K562 (cell line): ENCODE results near the gene GPR153. TPM values are rescaled to one million over a fixed set of nuclear protein-coding genes. Genes with fewer than 3 reads are reported as not detected.

ENCODE experiments used
- ESRRA ChIP-seq: fragments of 450-650 bp; IDR thresholded peaks from 2 replicates; pipeline ENCODE4 v1.6.1; 2014; ENCODE audit warnings: low read depth, mild to moderate bottlenecking, moderate library complexity, borderline replicate concordance
- FOSL1 ChIP-seq: fragments of 200-800 bp; sonication (Bioruptor generic); conservative IDR thresholded peaks from 2 replicates; pipeline ENCODE4 v1.6.1; 2016; ENCODE audit warnings: missing genetic modification characterization, missing compliant biosample characterization
- HEY1 ChIP-seq: fragments of 250-450 bp; sonication (Bioruptor Pico); IDR thresholded peaks from 2 replicates; pipeline ENCODE4 v1.5.0; 2020; ENCODE audit warnings: mild to moderate bottlenecking, moderate library complexity, borderline replicate concordance
- MAFK ChIP-seq: IDR thresholded peaks from 2 replicates; pipeline ENCODE4 v1.6.1; 2011; ENCODE audit warnings: low read length, improper control_type of control experiment
- RCOR1 ChIP-seq, 2 experiments: IDR thresholded peaks; 2 replicates each; pipeline ENCODE4 v1.6.1; 2012; ENCODE audit warnings: low read depth in 2 of 2, low read length in 2 of 2, borderline replicate concordance in 1 of 2, improper control_type of control experiment in 1 of 2
- SPI1 ChIP-seq: IDR thresholded peaks from 2 replicates; pipeline ENCODE4 v1.6.1; 2011; ENCODE audit warnings: low read depth, low read length, control low read depth, borderline replicate concordance
- ZNF551 ChIP-seq: fragments of 250-450 bp; sonication (Bioruptor Pico); IDR thresholded peaks from 2 replicates; pipeline ENCODE4 v1.5.0; 2021; ENCODE audit warnings: mild to moderate bottlenecking, moderate library complexity
- polyA plus RNA-seq, 8 experiments: library from polyadenylated mRNA; depleted of rRNA in 4 of 8; stranded (reverse) in 5 of 8; unstranded in 3 of 8; fragments of >200 nt; fragmentation: Nextera tagmentation in 2 of 8; fragmentation: Illumina TruSeq in 1 of 8; extraction: Ambion mirVana in 2 of 8; extraction: Trizol in 1 of 8; gene quantifications; 2 replicates each; pipeline versions ENCODE4 v1.2.1 to v1.2.3, GENCODE V29; 2011 to 2014; ENCODE audit warnings: inconsistent platforms in 1 of 8, missing spikeins in 1 of 8
- total RNA-seq, 7 experiments: library from RNA; depleted of rRNA in 6 of 7; stranded (reverse); fragments of >200 nt in 6 of 7; fragmentation: Illumina TruSeq in 2 of 7; extraction: Trizol in 2 of 7; gene quantifications; 2 replicates each; pipeline versions ENCODE4 v1.2.1 to v1.2.3, GENCODE V29; 2011 to 2021; ENCODE audit warnings: low replicate concordance in 1 of 7
- TF ChIP-seq, protein P1 (sequence below): fragments of 450-650 bp; formaldehyde crosslinking; IDR thresholded peaks from 2 replicates; pipeline ENCODE4 v1.4.0; 2020; ENCODE audit warnings: mild to moderate bottlenecking
- TF ChIP-seq, protein P2 (sequence below): sonication (generic); formaldehyde crosslinking; IDR thresholded peaks from 2 replicates; pipeline ENCODE4 v1.8.1; 2023; ENCODE audit warnings: mild to moderate bottlenecking, missing genetic modification reagents
- TF ChIP-seq, protein P3 (sequence below): fragments of 250-450 bp; sonication (Bioruptor Pico); IDR thresholded peaks from 2 replicates; pipeline ENCODE4 v1.8.0; 2021; ENCODE audit warnings: borderline replicate concordance, mild to moderate bottlenecking, moderate library complexity; ENCODE audit not compliant: poor library complexity, severe bottlenecking

GPR153 gene
- total and polyA plus RNA-seq, 9 of the 15 experiments (the other 6 are each of a cell fraction or from before 2014, with no cell fraction given), result 0.01 to 1.5 (median 0.51) TPM

DNA sequence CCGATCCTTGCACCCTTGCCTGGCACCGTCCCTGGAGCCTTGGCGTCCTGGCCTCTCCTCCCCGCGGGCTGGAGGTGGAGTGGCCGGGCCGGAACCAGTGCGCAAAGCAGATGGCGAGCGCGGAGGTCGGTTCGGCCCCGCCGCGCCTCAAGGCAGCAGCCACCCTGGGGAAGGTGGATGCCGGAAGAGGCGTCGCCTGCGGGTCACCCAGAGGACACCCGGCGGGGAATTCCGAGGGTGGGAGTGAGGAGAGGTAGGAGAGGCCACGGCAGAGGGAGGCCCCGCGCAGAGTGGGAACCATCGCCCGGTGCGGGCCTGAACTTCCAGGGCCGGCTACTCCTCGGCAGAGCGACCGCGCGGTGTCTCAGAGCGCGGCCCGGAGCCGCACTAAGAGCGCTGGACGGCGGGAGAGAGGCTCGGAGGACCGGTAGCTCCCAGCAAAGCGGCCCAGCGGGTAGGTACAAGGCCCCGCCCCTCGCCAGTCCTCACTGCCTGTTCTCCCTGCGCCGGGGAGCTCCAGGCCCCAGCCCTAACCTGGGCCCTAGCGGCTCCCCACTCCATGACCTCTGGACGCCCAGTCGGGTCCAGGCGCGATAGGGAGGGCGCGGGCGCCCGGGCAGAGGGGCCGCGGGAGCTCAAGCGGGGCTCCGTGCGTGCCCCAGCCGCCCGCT lies 54.9 kb downstream of the GPR153 start, which contains the start of gene RNF207 (continued):
- TF ChIP-seq FOSL1 (tag), result no peak
- no peak for TF ChIP-seq HEY1
- TF ChIP-seq MAFK, result no peak
- peak; percentile 89 for TF ChIP-seq ESRRA
- TF ChIP-seq ZNF551 (CRISPR knock-in tag), result no peak
- no peak for TF ChIP-seq RCOR1 (IDR thresholded peaks at IDR 0.05; ENCODE audit: borderline replicate concordance in 1 of 2, low read depth in 2 of 2, low read length in 2 of 2)
- TF ChIP-seq SPI1, result no peak
- TF ChIP-seq, protein P1, sequence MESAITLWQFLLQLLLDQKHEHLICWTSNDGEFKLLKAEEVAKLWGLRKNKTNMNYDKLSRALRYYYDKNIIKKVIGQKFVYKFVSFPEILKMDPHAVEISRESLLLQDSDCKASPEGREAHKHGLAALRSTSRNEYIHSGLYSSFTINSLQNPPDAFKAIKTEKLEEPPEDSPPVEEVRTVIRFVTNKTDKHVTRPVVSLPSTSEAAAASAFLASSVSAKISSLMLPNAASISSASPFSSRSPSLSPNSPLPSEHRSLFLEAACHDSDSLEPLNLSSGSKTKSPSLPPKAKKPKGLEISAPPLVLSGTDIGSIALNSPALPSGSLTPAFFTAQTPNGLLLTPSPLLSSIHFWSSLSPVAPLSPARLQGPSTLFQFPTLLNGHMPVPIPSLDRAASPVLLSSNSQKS (CRISPR knock-in tag), result no peak
- TF ChIP-seq, protein P2, sequence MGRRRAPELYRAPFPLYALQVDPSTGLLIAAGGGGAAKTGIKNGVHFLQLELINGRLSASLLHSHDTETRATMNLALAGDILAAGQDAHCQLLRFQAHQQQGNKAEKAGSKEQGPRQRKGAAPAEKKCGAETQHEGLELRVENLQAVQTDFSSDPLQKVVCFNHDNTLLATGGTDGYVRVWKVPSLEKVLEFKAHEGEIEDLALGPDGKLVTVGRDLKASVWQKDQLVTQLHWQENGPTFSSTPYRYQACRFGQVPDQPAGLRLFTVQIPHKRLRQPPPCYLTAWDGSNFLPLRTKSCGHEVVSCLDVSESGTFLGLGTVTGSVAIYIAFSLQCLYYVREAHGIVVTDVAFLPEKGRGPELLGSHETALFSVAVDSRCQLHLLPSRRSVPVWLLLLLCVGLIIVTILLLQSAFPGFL, result no peak
- TF ChIP-seq, protein P3, sequence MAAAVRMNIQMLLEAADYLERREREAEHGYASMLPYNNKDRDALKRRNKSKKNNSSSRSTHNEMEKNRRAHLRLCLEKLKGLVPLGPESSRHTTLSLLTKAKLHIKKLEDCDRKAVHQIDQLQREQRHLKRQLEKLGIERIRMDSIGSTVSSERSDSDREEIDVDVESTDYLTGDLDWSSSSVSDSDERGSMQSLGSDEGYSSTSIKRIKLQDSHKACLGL (CRISPR knock-in tag), result no peak
- TF ChIP-seq, all 486 proteins: peak for 65
